Body of pancreas (tissue), 4 donors: ENCODE results near the gene MED31. TPM values are rescaled to one million over a fixed set of nuclear protein-coding genes. Genes with fewer than 3 reads are reported as not detected.

ENCODE experiments used
- ATAC-seq: fragments of 150-250 bp; one replicate; pipeline ENCODE4 v1.9.1; 2016
- DNase-seq, 4 donors: peaks; one replicate each; pipeline ENCODE4 v3.0.0-alpha.2; 2019
- H3K27ac ChIP-seq, 4 donors: fragments of 200-600 bp; sonication (generic); 1 replicate in 3 of 4; 2 replicates in 1 of 4; pipeline versions ENCODE4 v1.5.1 to v1.6.1; 2016 to 2019; ENCODE audit warnings: mild to moderate bottlenecking in 1 of 4, mixed read lengths in 1 of 4, moderate library complexity in 1 of 4
- H3K27me3 ChIP-seq, 2 donors: fragments of 200-600 bp; sonication (generic); one replicate each; pipeline ENCODE4 v1.6.0; 2016; ENCODE audit warnings: mild to moderate bottlenecking in 1 of 2
- H3K36me3 ChIP-seq, 2 donors: fragments of 200-600 bp; sonication (generic); replicated peaks in 1 of 2; 2 replicates each; pipeline ENCODE4 v1.5.1; 2016; ENCODE audit warnings: low read depth in 2 of 2; ENCODE audit not compliant: insufficient read depth in 1 of 2
- H3K4me1 ChIP-seq: fragments of 200-600 bp; sonication (generic); one replicate; pipeline ENCODE4 v1.6.0; 2016
- H3K4me3 ChIP-seq, 2 donors: fragments of 200-600 bp; sonication (generic); 1 replicate in 1 of 2; 2 replicates in 1 of 2; pipeline ENCODE4 v1.5.1; 2016 to 2019
- H3K9me3 ChIP-seq, 3 donors: fragments of 200-600 bp; sonication (generic); 1 replicate in 2 of 3; 2 replicates in 1 of 3; pipeline ENCODE4 v1.5.1; 2016
- POLR2A ChIP-seq, 3 donors: fragments of 450-650 bp; IDR thresholded peaks; one replicate each; pipeline ENCODE4 v1.6.1; 2016; ENCODE audit warnings: antibody characterized with exemption in 3 of 3, mild to moderate bottlenecking in 2 of 3
- WGBS, 2 donors: methylation state at CpG; one replicate each; pipeline ENCODE4 v1.1.5; 2017; 5-methylcytosine and 5-hydroxymethylcytosine counted together
- intact Hi-C: fragments of 100-400 bp; cut with DNase I; formaldehyde crosslinking; loops from one replicate; pipeline ENCODE4 v1.15.1; 2023
- total RNA-seq, 2 donors: library from RNA; depleted of rRNA; stranded (reverse); fragments of >200 nt; gene quantifications; one replicate each; pipeline ENCODE4 v1.1.0, GENCODE V29; 2016
- TF ChIP-seq, protein P1 (sequence below), 7 experiments: fragments of 450-650 bp in 4 of 7; fragments of 200-600 bp in 3 of 7; sonication (generic) in 3 of 7; IDR thresholded peaks; one replicate each; pipeline ENCODE4 v1.5.1; 2016 to 2019; ENCODE audit warnings: antibody characterized with exemption in 7 of 7

MED31 gene
- 1 to 10 TPM; 6.2 to 9.9 TPM for total RNA-seq

GRCh38 chr17:6651354-6651918, at the start of gene MED31, which contains the start of gene C17orf100:
MED31 (minus strand) TSS chr17:6651605; CDS start chr17:6651528, 77 bp downstream.
C17orf100 (plus strand) TSS chr17:6651762; CDS start chr17:6651914, 152 bp downstream.
- Histone ChIP-seq H3K4me1 (peaks cover 58% of the 10 kb centered on the region), H3K27me3 (no peaks in the 10 kb centered on the region), H3K36me3 (peaks cover 0 to 1% of the 10 kb centered on the region in 2 donors), H3K27ac (peak within 1 kb of the TSS; percentile 74 to 94 (median 90)), H3K4me3 (peak within 1 kb of the TSS; percentile 32 to 61), H3K9me3 (no peaks in the 10 kb centered on the region)
- peak; percentile 62 to 81 (median 77) for TF ChIP-seq POLR2A (IDR thresholded peaks at IDR 0.05)
- TF ChIP-seq, protein P1, sequence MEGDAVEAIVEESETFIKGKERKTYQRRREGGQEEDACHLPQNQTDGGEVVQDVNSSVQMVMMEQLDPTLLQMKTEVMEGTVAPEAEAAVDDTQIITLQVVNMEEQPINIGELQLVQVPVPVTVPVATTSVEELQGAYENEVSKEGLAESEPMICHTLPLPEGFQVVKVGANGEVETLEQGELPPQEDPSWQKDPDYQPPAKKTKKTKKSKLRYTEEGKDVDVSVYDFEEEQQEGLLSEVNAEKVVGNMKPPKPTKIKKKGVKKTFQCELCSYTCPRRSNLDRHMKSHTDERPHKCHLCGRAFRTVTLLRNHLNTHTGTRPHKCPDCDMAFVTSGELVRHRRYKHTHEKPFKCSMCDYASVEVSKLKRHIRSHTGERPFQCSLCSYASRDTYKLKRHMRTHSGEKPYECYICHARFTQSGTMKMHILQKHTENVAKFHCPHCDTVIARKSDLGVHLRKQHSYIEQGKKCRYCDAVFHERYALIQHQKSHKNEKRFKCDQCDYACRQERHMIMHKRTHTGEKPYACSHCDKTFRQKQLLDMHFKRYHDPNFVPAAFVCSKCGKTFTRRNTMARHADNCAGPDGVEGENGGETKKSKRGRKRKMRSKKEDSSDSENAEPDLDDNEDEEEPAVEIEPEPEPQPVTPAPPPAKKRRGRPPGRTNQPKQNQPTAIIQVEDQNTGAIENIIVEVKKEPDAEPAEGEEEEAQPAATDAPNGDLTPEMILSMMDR (IDR thresholded peaks at IDR 0.05), result peak in 1 of 7 experiments; percentile 23
- intact Hi-C loops, result no loop called here
- 0% methylated on average over 6 to 30 of the region's 35 CpGs for WGBS, 2 donors
- ATAC-seq, result peak; percentile 95
- DNase-seq, result peak; percentile 95 to 97 (median 96)

DNA sequence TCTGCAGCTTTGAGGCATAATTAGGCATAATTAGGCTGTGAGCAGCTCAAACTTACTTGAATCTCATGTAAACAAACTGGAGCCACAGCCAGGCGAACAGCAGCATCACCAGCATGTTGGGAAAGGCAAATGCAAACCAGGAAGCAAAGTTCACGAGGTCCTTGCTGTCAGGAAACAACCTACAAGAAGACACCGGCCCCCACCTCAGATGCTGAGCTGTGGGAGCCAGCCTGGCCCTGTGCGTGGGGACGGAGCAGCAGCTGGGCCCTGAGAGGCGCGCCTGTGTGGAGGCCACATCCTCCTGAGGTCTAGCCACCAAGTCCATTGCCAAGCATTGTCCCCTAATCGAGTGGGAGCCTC, 49.5 kb upstream of the MED31 start:
- Histone ChIP-seq H3K4me3 (no peak overlapping the region), H3K4me1 (peaks cover 9% of the 10 kb centered on the region), H3K27ac (no peak overlapping the region), H3K9me3 (no peaks in the 10 kb centered on the region), H3K27me3 (no peaks in the 10 kb centered on the region), H3K36me3 (no peaks in the 10 kb centered on the region)
- ATAC-seq, result no peak
- no peak for DNase-seq
- intact Hi-C loops, result no loop called here
- no peak for TF ChIP-seq POLR2A (IDR thresholded peaks at IDR 0.05)
- TF ChIP-seq, protein P1 (IDR thresholded peaks at IDR 0.05), result no peak
- 81 to 93% methylated on average over 4 to 8 of the region's 8 CpGs for WGBS, 2 donors

DNA sequence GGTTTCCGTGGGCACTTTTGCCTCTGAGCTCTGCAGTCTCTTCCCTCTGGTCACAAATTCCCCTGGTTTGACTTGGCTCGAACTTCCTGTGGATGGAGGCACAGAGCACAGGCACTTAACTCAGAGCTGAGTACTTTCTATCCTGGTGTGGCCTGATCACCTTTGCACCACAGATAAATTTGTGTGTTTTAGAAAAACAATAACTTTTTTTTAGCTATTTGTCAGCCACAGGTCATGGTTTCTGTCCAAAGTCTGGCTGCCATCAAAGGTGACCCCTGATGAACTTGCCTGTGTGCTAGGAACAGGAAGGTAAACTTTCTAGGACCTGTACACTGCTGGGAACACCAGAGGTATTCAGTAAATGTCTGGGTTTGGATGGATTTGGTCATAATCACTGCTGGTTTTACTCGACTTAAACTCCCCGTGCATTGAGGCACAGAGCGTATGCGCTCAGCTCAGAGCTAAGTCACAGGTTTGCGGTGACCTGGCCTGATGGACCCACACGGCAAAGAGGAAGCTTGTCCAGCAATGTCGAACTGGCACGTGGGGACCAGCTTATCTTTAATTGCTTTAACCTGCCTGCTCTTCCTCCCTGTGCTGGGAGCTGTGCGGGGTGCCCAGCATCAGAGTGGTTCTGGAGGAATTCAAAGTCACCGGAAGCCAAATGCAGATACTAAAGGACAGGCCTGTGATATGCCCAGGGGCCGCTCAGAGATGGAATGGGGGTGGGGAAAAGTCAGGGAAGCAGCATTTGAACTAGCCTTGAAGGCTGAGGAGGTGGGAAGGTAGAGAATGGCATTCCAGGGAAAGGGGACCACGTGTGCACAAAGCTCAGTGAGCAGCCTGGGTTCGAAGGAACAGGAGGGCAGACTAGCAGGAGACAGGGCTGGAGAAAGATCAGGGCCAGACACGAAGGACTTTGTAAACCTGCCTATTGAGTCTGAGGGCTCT, 48.9 kb upstream of the MED31 start:
- 58 to 66% methylated on average over 16 of the region's 16 CpGs for WGBS, 2 donors
- Histone ChIP-seq H3K4me3 (no peak overlapping the region), H3K27me3 (no peaks in the 10 kb centered on the region), H3K36me3 (no peaks in the 10 kb centered on the region), H3K27ac (no peak overlapping the region), H3K9me3 (no peaks in the 10 kb centered on the region), H3K4me1 (peaks cover 9% of the 10 kb centered on the region)
- TF ChIP-seq, protein P1 (IDR thresholded peaks at IDR 0.05), result no peak
- TF ChIP-seq POLR2A (IDR thresholded peaks at IDR 0.05), result no peak
- ATAC-seq, result no peak
- no peak for DNase-seq
- intact Hi-C loops, result no loop called here

- no peak overlapping the region for H3K27ac ChIP-seq
- no peaks in the 10 kb centered on the region for H3K27me3 ChIP-seq
- no peak overlapping the region for H3K4me3 ChIP-seq
- DNase-seq (no peak), ATAC-seq (no peak)
- H3K36me3 ChIP-seq, result no peaks in the 10 kb centered on the region
- no peak for TF ChIP-seq POLR2A (IDR thresholded peaks at IDR 0.05)
- TF ChIP-seq, protein P1 (IDR thresholded peaks at IDR 0.05), result no peak
- no peaks in the 10 kb centered on the region for H3K9me3 ChIP-seq
- 77% methylated on average over 9 of the region's 11 CpGs; no CpG with 5 or more reads in 1 of the 2 donors for WGBS, 2 donors
- peaks cover 9% of the 10 kb centered on the region for H3K4me1 ChIP-seq
- intact Hi-C loops, result no loop called here
These were observed 46.6 kb upstream of the MED31 start for GRCh38 chr17:6698004-6698403.
